Right lobe of liver (tissue), 6 donors: ENCODE measurements around the gene PARP9. TPM values are rescaled to one million over a fixed set of nuclear protein-coding genes. Genes with fewer than 3 reads are reported as not detected.

ENCODE experiments used
- ATAC-seq, 4 donors: fragments of 200-7000 bp; cut with Tn5 transposase; one replicate each; pipeline ENCODE4 v1.9.1; 2020; ENCODE audit warnings: mild to moderate bottlenecking in 4 of 4, moderate library complexity in 4 of 4
- DNase-seq, 3 donors: peaks; one replicate each; pipeline ENCODE4 v3.0.0-alpha.2; 2020
- H3K27ac ChIP-seq, 3 donors: fragments of 200-600 bp; one replicate each; pipeline ENCODE4 v1.8.0; 2022
- H3K27me3 ChIP-seq, 2 donors: fragments of 200-600 bp; one replicate each; pipeline ENCODE4 v1.8.0; 2022
- H3K36me3 ChIP-seq, 4 donors: fragments of 200-600 bp; sonication (generic) in 1 of 4; one replicate each; pipeline versions ENCODE4 v1.5.1 to v1.8.0; 2017 to 2022; ENCODE audit warnings: control low read depth in 1 of 4
- H3K4me1 ChIP-seq, 4 donors: fragments of 200-600 bp; sonication (generic) in 1 of 4; one replicate each; pipeline versions ENCODE4 v1.5.1 to v1.8.0; 2017 to 2022; ENCODE audit warnings: control low read depth in 1 of 4
- H3K4me3 ChIP-seq, 3 donors: fragments of 200-600 bp; one replicate each; pipeline ENCODE4 v1.8.0; 2022
- H3K9me3 ChIP-seq, 4 donors: fragments of 200-600 bp; sonication (generic) in 1 of 4; one replicate each; pipeline versions ENCODE4 v1.5.1 to v1.8.0; 2017 to 2022; ENCODE audit warnings: control low read depth in 1 of 4
- POLR2A ChIP-seq: fragments of 450-650 bp; IDR thresholded peaks from one replicate; pipeline ENCODE4 v1.6.1; 2017; ENCODE audit warnings: antibody characterized with exemption, mild to moderate bottlenecking
- WGBS: methylation state at CpG from one replicate; pipeline ENCODE4 v1.1.6; 2018; ENCODE audit warnings: low coverage, low lambda C conversion rate; ENCODE audit not compliant: insufficient coverage; ENCODE audit errors: missing lambda C conversion rate; 5-methylcytosine and 5-hydroxymethylcytosine counted together
- intact Hi-C, 2 donors: fragments of 100-400 bp; cut with DNase I; formaldehyde crosslinking; loops; one replicate each; pipeline versions ENCODE4 v1.11.2 to v1.14.1; 2022
- total RNA-seq, 6 experiments: library from RNA; depleted of rRNA in 2 of 6; stranded (reverse); fragments of >200 nt in 2 of 6; fragmentation: NEBNext Ultra II Directional in 3 of 6; extraction: Animal tissue kit (Norgen Biotek cat#: 25700) in 3 of 6; gene quantifications; one replicate each; pipeline versions ENCODE4 v1.1.0 to v1.2.4, GENCODE V29; 2016 to 2023
- TF ChIP-seq, protein P1 (sequence below), 4 donors: fragments of 200-600 bp in 3 of 4; fragments of 450-650 bp in 1 of 4; IDR thresholded peaks; one replicate each; pipeline versions ENCODE4 v1.5.1 to v1.8.0; 2016 to 2022; ENCODE audit warnings: antibody characterized with exemption in 4 of 4, mild to moderate bottlenecking in 2 of 4
- donor health status: DM: no; HTN: yes; CAD: no.
- donor health status: DM: no; HTN: no; CAD: no.
- donor health status: DM: no; HTN: no; CAD: no.
- donor health status: DM: no; HTN: yes; CAD: no.
- donor health status: DM: no; HTN: yes; CAD: no.

Gene PARP9
- total RNA-seq, 6 experiments from 2014 or later, result 35.5 to 64.7 (median 42.5) TPM

DNA sequence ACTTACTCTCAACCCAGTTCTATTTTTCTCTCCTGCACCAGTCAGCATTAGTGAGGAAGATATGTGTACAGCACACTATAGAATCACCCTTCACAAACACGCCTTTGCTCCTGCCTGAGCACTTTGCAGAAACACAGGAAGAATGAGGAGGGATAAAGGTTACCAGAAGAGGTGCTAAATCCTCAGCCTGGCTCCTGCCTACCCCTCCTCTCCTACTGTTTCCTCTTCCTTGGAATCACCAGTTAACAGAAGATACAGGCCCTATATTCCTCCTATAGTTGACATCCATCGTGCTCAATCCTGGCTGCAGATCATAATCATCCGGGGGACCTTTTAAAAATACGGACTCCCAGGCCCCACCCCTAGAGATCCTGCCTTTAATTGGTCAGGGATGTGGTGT lies 42.2 kb upstream of the PARP9 start:
- 45% methylated on average over 3 of the region's 4 CpGs for WGBS
- H3K27ac ChIP-seq, result no peak overlapping the region
- TF ChIP-seq, protein P1, sequence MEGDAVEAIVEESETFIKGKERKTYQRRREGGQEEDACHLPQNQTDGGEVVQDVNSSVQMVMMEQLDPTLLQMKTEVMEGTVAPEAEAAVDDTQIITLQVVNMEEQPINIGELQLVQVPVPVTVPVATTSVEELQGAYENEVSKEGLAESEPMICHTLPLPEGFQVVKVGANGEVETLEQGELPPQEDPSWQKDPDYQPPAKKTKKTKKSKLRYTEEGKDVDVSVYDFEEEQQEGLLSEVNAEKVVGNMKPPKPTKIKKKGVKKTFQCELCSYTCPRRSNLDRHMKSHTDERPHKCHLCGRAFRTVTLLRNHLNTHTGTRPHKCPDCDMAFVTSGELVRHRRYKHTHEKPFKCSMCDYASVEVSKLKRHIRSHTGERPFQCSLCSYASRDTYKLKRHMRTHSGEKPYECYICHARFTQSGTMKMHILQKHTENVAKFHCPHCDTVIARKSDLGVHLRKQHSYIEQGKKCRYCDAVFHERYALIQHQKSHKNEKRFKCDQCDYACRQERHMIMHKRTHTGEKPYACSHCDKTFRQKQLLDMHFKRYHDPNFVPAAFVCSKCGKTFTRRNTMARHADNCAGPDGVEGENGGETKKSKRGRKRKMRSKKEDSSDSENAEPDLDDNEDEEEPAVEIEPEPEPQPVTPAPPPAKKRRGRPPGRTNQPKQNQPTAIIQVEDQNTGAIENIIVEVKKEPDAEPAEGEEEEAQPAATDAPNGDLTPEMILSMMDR (IDR thresholded peaks at IDR 0.05), result no peak
- TF ChIP-seq POLR2A, result no peak
- H3K4me3 ChIP-seq, result no peak overlapping the region
- intact Hi-C loops, result no loop called here
- H3K27me3 ChIP-seq, result no peaks in the 10 kb centered on the region
- no peaks in the 10 kb centered on the region for H3K36me3 ChIP-seq
- no peaks in the 10 kb centered on the region for H3K9me3 ChIP-seq
- no peak for DNase-seq
- no peaks in the 10 kb centered on the region for H3K4me1 ChIP-seq
- ATAC-seq, result no peak

DNA sequence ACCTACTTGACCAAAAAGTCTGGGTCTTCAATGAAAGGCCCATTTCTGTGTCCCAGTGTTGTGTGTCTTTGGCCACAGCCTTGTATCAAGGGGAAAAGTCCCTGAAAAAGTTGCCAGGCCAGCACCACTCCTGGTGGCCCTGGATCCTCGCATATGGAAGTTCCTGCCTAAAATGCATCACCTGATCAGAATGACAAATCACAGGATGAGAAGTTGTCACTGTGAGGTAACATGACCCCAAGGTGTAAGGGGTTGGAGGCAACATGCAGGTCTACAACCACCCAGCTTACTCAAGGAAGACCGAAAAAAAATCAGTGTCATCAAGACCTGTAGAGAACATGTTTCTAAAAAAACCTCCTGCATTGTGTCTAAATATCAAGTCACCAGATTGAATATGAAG lies 39.0 kb upstream of the PARP9 start:
- H3K4me3 ChIP-seq, result no peak overlapping the region
- intact Hi-C loops, result no loop called here
- H3K36me3 ChIP-seq, result no peaks in the 10 kb centered on the region
- H3K27ac ChIP-seq, result no peak overlapping the region
- no peak for TF ChIP-seq POLR2A
- TF ChIP-seq, protein P1 (IDR thresholded peaks at IDR 0.05), result no peak
- H3K4me1 ChIP-seq, result no peaks in the 10 kb centered on the region
- DNase-seq, result no peak
- no peaks in the 10 kb centered on the region for H3K27me3 ChIP-seq
- 75% methylated on average over 2 of the region's 2 CpGs for WGBS
- no peaks in the 10 kb centered on the region for H3K9me3 ChIP-seq
- no peak for ATAC-seq

DNA sequence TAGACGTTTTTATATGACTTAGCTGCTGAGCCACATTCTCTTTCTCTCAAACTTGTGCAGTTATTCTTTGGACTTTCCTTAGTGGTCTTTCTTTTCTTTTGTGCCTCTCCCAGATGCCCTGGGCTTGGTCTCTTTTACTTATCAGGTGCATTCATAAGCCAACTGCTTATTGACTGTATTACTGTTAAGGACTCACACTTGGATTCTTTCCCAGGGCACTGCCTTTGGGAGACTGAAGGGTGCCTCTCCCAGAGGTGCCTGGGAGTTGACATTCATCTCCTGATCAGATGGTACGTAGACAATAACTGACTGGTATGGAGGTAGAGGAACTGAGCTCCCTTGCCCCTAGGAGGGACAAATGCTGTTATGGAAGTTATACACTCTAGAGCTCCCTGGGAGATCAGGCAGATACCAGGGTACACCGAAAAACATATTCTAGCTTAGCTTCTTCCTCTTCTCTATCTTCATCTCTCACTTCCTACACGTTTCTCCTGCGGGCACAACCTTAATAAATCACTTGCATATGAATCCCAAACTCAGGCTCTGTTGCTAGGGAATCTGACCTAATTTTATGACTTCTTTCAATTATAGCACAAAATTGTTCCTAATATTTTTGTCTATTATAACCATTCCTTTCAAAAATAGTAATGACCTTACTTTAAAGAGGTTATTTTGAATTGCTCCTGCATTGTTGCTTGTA lies 38.1 kb upstream of the PARP9 start:
- DNase-seq, result no peak
- no peak for ATAC-seq
- Histone ChIP-seq H3K9me3 (no peaks in the 10 kb centered on the region), H3K27me3 (no peaks in the 10 kb centered on the region), H3K4me3 (no peak overlapping the region), H3K36me3 (no peaks in the 10 kb centered on the region), H3K27ac (no peak overlapping the region), H3K4me1 (no peaks in the 10 kb centered on the region)
- TF ChIP-seq, protein P1 (IDR thresholded peaks at IDR 0.05), result no peak
- TF ChIP-seq POLR2A, result no peak
- intact Hi-C loops, result no loop called here
- 54% methylated on average over 5 of the region's 5 CpGs for WGBS

DNA sequence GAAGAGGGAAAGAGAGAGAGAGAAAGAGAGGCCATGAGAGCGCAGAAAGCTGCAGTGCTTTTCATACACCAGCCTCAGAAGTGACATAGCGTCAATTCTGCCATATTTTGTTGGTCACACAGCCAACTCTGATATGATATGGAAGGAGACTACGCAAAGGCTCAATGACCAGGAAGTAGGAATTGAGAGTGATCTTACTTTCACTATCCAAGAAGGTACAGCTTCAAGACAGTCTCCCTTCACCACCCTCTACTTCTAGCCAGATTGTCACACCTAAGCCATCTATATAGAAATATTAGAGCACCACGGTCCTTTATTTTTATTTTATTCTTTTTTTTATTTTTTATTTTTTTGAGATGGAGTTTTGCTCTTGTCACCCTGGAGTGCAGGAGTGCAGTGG lies 34.5 kb upstream of the PARP9 start:
- TF ChIP-seq POLR2A, result no peak
- TF ChIP-seq, protein P1 (IDR thresholded peaks at IDR 0.05), result no peak
- DNase-seq, result no peak
- 65% methylated on average over 2 of the region's 4 CpGs for WGBS
- intact Hi-C loops, result no loop called here
- no peak for ATAC-seq
- no peaks in the 10 kb centered on the region for H3K4me1 ChIP-seq
- no peak overlapping the region for H3K4me3 ChIP-seq
- no peak overlapping the region for H3K27ac ChIP-seq
- no peaks in the 10 kb centered on the region for H3K36me3 ChIP-seq
- H3K27me3 ChIP-seq, result no peaks in the 10 kb centered on the region
- no peaks in the 10 kb centered on the region for H3K9me3 ChIP-seq
